Lower leg skin (tissue), 4 donors: Measurements from ENCODE around the gene AMPD3. TPM values are rescaled to one million over a fixed set of nuclear protein-coding genes. Genes with fewer than 3 reads are reported as not detected.

Experiments
- DNase-seq, 2 donors: peaks; one replicate each; pipeline ENCODE4 v3.0.0-alpha.2; 2019; ENCODE audit warnings: low spot score in 2 of 2
- H3K4me3 ChIP-seq: fragments of 200-600 bp; sonication (generic); 2 replicates; pipeline ENCODE4 v1.5.1; 2017; ENCODE audit warnings: mild to moderate bottlenecking, low read depth; ENCODE audit not compliant: poor library complexity, severe bottlenecking
- CTCF ChIP-seq, 3 donors: fragments of 450-650 bp; IDR thresholded peaks; one replicate each; pipeline ENCODE4 v1.5.1; 2016; ENCODE audit warnings: antibody characterized with exemption in 3 of 3, mild to moderate bottlenecking in 3 of 3, moderate library complexity in 2 of 3
- POLR2A ChIP-seq, 2 donors: fragments of 450-650 bp; IDR thresholded peaks; one replicate each; pipeline ENCODE4 v1.6.1; 2016 to 2017; ENCODE audit warnings: antibody characterized with exemption in 2 of 2, mild to moderate bottlenecking in 1 of 2, moderate library complexity in 1 of 2
- WGBS, 2 donors: methylation state at CpG; one replicate each; pipeline ENCODE4 v1.1.5; 2018; 5-methylcytosine and 5-hydroxymethylcytosine counted together
- intact Hi-C: fragments of 100-400 bp; cut with DNase I; formaldehyde crosslinking; loops from one replicate; pipeline ENCODE4 v1.15.0; 2023; ENCODE audit warnings: low total_unique reads
- total RNA-seq, 4 donors: library from RNA; depleted of rRNA; stranded (reverse); fragments of >200 nt; gene quantifications; one replicate each; pipeline ENCODE4 v1.1.0, GENCODE V29; 2016

The AMPD3 gene
- total RNA-seq, 4 donors from 2014 or later = 30.2 to 43.3 (median 32.6) TPM

GRCh38 chr11:10459029-10459970 is 4.2 kb downstream of the AMPD3 start:
- intact Hi-C loops = no loop called here
- peak in 1 of 2 donors; percentile 75 for DNase-seq
- no peak overlapping the region for H3K4me3 ChIP-seq
- TF ChIP-seq POLR2A (IDR thresholded peaks at IDR 0.05) (no peak), CTCF (IDR thresholded peaks at IDR 0.05) (no peak)
- WGBS, 2 donors = 71 to 78% methylated on average over 7 of the region's 7 CpGs

GRCh38 chr11:10460611-10461275 is 5.7 kb downstream of the AMPD3 start:
- intact Hi-C loops = no loop called here
- WGBS, 2 donors = 91 to 93% methylated on average over 5 of the region's 5 CpGs
- TF ChIP-seq CTCF (IDR thresholded peaks at IDR 0.05) (no peak), POLR2A (IDR thresholded peaks at IDR 0.05) (no peak)
- DNase-seq = peak in 1 of 2 donors; percentile 14
- H3K4me3 ChIP-seq = no peak overlapping the region

GRCh38 chr11:10461276-10461790 is 6.3 kb downstream of the AMPD3 start:
- no peak overlapping the region for H3K4me3 ChIP-seq
- DNase-seq = peak in 1 of 2 donors; percentile 54
- WGBS, 2 donors = 89 to 94% methylated on average over 9 of the region's 9 CpGs

GRCh38 chr11:10462746-10463300 is 7.8 kb downstream of the AMPD3 start:
- 89 to 94% methylated on average over 5 of the region's 5 CpGs for WGBS, 2 donors

More at GRCh38 chr11:10461276-10461790, 6.3 kb downstream of the AMPD3 start:
- intact Hi-C loops = no loop called here
- TF ChIP-seq CTCF (IDR thresholded peaks at IDR 0.05) (no peak), POLR2A (IDR thresholded peaks at IDR 0.05) (no peak)

More at GRCh38 chr11:10462746-10463300, 7.8 kb downstream of the AMPD3 start:
- H3K4me3 ChIP-seq = no peak overlapping the region
- intact Hi-C loops = no loop called here
- peak in 1 of 2 donors; percentile 45 for DNase-seq
- no peak for TF ChIP-seq CTCF (IDR thresholded peaks at IDR 0.05)
- no peak for TF ChIP-seq POLR2A (IDR thresholded peaks at IDR 0.05)
